Stimulated activated CD4-positive, alpha-beta T cell treated with anti-CD3 and anti-CD28 coated beads, TNF-alpha, amount 100 ng/mL, for 1 hour (primary cell): ENCODE data around the gene ALAS2.
"Not testable (repeated sequence)": the region's sequence is repeated elsewhere in the genome, so short reads cannot be mapped to it uniquely, and the experiment has no call there.

ENCODE experiments used
- DNase-seq, 3 donors: peaks; one replicate each; pipeline ENCODE4 v3.0.0-alpha.2; 2020; ENCODE audit warnings: low read depth in 3 of 3, low spot score in 1 of 3

The ALAS2 gene

GRCh38 chrX:55006827-55007621 is 23.8 kb downstream of the ALAS2 start:
- DNase-seq: no peak

GRCh38 chrX:55005256-55005655 is 25.5 kb downstream of the ALAS2 start:
- DNase-seq: no peak

- no peak for DNase-seq
Measured at GRCh38 chrX:55004231-55004630, 26.5 kb downstream of the ALAS2 start.

- peak; percentile 48 to 70 (median 67) for DNase-seq
Measured at GRCh38 chrX:54999717-55000598, 30.8 kb downstream of the ALAS2 start, which contains the start of gene APEX2. TSS of gene APEX2 (plus strand) at chrX:55000363. CDS start at chrX:55000423, 60 bp downstream.

- DNase-seq: no peak
Measured at GRCh38 chrX:54995621-54996020, 35.2 kb downstream of the ALAS2 start.

- DNase-seq: no peak
Measured at GRCh38 chrX:54994668-54995351, 36.0 kb downstream of the ALAS2 start.

- no peak for DNase-seq
Measured at GRCh38 chrX:54994099-54994498, 36.7 kb downstream of the ALAS2 start, which contains the start of gene PFKFB1. TSS of gene PFKFB1 (minus strand) at chrX:54994188. CDS start at chrX:54994007, 181 bp downstream.

GRCh38 chrX:54992911-54993622 is 37.7 kb downstream of the ALAS2 start:
- DNase-seq: no peak

GRCh38 chrX:54991706-54992105 is 39.1 kb downstream of the ALAS2 start:
- no peak for DNase-seq

GRCh38 chrX:54983306-54983705 is 47.5 kb downstream of the ALAS2 start:
- DNase-seq: not testable (repeated sequence)

GRCh38 chrX:54980334-54980733 is 50.4 kb downstream of the ALAS2 start:
- no peak for DNase-seq

GRCh38 chrX:54979432-54979831 is 51.3 kb downstream of the ALAS2 start:
- DNase-seq: no peak

GRCh38 chrX:54978448-54978847 is 52.3 kb downstream of the ALAS2 start:
- no peak for DNase-seq

GRCh38 chrX:54977387-54977786 is 53.4 kb downstream of the ALAS2 start:
- DNase-seq: no peak

- DNase-seq: no peak
Measured at GRCh38 chrX:54964766-54965497, 65.8 kb downstream of the ALAS2 start.

GRCh38 chrX:54961750-54962149 is 69.0 kb downstream of the ALAS2 start:
- DNase-seq: no peak
